HG03060 (cell line): ENCODE data around the gene CRIM1.

Experiments
- ATAC-seq: cut with Tn5 transposase; IDR thresholded peaks from one replicate; pipeline ENCODE4 v1.9.1; 2021; ENCODE audit warnings: low read depth, moderate number of reproducible peaks; ENCODE audit not compliant: unreplicated experiment

The CRIM1 gene

DNA sequence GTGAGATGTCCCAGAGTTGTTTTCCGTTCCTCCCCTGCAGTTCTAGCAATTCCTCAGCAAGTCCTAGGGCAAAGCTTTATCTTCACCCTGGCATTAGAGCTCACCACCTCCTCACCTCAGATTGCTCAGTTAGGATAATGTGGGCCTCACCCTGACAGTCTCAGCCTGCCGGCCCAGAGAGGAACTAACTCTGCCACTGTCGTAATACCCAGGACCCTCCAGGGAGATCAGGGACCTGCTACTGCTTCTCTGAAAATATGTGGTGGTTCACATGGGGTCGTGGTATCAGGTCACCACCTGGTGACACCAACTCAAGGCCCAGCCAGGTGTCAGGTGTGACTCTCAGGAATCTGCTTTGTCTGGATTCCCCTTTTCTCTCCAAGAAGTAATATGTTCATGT, 121.7 kb downstream of the CRIM1 start:
- no peak for ATAC-seq

DNA sequence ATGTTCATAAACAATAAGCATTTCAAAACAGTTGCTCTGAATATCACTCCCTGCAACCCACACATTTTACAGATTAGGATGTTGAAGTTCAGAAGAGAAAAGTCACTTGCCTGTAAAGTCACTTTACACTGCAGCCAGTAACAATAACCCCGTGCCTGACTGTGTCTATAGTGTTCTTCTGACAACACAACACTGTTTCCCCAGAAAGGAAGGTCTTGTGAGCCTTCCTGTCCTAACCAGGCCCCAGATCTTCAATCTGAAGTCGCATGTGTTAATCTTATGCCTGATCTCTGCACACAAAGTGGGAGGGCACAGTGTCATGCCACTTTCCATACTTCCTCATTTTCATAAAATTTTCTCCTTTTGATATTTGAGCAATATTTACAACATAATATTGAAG, 122.2 kb downstream of the CRIM1 start:
- no peak for ATAC-seq

DNA sequence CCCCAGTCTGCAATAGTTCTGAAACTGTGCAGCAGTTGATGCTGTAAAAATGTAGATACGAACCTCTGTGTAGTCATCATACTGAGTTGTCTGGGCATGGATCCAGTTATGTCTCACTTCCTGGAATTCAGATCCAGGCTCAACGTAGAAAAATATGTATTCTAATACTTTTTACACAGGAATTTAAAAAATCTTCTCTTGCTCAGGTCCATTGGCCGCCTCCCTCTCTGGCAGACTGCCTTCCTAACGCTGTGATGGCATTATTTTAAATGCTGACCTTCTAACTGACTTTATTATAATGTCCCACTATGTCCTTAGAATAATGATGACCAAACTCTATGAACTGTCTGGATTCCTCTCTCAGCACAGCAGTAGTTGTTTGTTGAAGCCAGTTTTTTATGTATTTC, 122.8 kb downstream of the CRIM1 start:
- ATAC-seq: no peak

DNA sequence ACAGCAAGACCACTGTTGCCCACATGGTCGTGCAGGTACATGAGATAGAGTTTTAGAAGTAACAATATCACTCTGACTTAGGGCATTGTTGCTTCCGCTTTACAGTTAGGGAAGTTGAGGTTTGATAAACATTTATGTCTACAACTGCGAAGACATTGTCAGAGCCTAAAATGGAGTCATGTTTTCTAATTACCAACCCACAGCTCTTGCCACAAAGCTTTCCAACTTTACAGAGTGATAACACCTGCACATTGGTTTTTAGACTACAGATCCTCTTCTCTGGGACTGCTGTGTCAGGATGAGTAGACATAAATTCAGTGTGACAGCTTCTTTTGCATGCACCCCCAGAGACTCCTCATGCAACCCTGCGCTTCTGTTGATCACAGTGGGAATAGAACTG, 123.4 kb downstream of the CRIM1 start:
- ATAC-seq: no peak

DNA sequence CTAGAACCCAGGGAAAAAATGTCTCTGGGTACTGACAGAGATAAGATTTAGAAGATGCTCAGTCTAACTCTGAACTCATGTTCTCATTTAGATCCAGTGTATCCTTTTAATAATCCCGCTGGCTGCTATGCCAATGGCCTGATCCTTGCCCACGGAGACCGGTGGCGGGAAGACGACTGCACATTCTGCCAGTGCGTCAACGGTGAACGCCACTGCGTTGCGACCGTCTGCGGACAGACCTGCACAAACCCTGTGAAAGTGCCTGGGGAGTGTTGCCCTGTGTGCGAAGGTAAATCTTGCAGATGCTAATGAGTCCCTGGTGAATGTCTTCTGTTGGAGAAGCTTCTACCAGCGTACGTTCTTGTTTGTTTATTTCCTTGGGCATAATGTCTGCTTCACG, 123.8 kb downstream of the CRIM1 start:
- ATAC-seq: no peak

DNA sequence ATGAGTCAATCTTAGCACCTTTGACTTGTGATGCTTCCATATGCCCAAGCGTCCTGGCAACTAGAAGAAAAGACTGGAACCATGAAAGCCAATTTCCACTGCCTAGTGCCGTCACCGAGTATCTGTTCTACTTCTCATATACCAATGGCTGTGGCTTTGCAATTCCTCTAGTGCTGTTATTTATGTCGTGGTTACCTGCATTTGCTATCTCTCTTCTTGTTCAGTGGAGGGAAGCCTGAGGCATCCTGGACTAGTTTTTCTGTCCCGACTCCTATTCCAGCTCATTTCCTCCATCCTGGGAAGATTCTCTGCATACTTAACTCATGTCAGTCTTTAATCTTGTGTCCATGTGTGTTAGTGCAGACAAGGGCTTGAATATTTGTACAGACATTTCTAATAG, 124.5 kb downstream of the CRIM1 start:
- ATAC-seq: no peak

DNA sequence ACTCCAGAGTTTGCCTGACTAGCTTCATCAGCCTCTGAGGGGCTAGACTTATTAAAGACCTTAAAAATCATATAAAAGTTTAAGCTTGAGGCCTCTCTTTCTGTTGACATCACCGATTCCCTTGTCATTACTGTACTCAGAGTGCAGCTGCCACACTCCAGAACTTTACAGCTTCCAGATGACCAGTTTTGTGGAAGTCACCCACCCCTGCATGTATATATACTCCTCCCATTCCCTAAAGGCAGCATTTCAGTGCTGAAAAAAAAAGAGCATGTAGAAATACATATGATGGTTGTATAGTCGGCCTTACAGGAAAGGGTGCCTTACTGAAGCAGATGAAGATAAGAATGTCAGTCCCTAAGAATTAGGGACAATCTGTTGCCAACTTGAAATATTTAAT, 125.1 kb downstream of the CRIM1 start:
- no peak for ATAC-seq

DNA sequence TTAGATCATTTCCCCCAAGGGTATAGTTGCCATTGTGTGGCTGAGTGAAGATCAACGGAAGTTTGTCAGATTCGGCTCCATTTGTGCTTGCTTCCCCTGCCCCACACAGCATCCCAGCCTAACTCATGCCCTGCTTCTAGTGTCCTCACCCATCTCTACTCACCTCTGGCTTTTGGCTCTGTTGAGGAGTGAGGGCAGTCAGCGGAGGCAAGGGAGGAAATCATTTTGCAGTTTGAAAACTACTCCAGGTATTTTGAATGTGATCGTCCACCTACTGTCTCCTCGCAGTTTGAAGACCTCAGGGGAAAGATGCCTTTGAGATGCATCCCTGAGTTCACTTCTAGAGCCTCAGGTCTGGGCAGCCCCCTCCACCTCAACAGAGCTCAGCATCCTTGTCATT, 126.1 kb downstream of the CRIM1 start:
- no peak for ATAC-seq

DNA sequence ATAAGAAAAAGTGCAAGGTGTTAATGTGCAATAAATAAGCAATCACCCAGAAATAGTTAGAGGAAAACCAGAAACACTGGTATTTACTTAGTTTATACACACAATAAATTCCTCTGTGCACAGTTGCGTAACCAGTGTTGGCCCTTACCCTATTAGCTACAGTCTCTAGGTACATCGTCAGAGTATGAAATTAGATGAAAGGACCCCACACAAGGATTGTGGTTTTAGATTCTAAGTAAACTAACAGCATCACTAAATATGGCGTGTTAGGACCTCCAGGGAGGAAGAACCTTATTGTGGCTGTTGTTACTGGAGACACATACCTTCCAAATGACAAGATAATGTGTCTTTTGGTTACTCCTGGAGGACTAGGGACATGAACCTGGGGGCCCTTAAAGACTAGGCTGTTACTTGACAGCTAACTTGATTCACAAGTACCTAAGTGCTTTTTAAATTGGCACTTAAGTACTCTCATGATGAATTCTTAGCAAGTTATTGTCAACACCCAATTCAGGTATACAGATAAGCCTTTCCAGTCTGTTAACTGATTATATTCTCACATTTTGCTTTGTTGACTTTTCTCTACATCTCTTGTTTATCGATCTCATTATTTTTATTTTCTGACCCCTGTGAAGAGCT, 127.1 kb downstream of the CRIM1 start:
- no peak for ATAC-seq

DNA sequence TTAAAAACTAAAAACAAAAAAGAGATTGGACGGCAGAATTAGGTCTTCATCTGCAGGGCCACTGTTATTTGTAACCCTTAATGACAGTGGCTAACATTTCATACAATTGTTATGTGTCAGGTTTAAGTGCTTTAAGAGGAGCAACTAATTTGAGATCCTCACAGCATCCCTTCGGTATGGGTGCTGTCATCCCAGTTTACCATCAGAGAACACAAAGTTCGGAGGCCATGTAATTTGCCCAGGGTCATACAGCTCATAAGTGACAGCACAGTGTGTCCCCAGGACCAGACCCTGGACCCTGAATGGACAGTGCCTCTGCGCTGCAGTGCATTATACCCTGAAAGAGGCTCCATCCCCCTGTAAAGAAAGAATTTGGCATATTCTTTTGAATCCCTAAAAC, 127.7 kb downstream of the CRIM1 start:
- ATAC-seq: no peak

DNA sequence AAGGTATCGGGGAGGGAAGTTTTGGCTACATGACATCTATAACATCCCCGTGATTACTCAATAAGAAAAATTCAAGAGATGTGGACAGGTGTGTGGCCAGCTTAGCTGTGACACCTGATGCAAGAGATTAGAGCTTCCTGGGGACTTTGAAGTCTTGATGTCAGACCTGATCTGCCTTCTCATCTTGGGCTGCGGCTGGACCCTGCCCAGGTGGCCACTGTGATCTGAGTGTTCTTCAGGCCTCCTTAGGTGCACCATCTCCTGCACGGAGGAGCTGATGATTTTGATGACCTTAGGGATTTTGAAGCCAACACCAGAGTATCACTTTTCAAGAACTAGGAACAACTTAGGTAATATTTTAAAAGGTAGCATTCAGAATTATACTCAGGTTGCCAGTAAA, 128.9 kb downstream of the CRIM1 start:
- no peak for ATAC-seq

DNA sequence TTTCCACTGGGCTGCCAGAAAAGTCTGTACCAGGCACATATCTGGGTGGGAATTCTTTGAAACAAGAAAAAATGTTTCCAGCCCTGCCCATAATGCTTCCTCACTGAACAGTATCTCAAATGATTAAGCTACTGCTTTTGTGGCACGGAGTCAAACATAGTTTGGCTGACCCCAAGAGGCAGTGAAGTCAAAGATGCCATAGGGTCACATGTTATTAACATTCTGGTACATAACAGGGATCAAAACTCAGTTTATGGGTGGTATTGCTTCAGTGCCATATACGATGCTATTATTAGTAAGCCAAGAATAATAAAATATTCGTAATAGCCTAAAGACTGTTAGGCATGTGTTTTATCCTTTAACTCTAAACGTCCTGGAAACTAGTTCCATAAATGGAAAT, 129.9 kb downstream of the CRIM1 start:
- ATAC-seq: no peak

DNA sequence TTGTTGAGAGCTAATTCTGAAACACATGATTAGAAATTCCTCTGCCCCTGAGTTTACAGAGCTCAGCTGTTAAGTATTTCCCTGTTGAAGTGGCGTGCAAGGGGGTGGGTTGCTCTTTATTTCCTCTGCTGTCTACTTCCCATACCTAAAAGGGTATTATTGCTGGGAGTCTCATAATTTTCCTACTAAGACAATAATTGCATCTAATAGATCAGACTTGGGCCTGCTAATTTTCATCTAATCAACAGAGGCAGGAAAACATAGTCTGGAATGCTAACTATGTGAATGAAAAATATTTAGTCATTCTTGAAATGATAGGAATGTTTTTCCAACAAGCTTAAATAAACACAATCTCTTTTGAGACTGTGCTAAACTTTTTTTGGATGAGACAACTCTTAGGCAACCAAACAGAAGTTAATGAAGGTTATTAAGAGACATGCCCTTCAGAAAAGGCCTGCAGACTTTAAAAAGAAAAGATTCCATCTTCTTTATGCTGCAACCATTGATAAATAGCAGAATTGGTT, 131.0 kb downstream of the CRIM1 start:
- ATAC-seq: no peak

DNA sequence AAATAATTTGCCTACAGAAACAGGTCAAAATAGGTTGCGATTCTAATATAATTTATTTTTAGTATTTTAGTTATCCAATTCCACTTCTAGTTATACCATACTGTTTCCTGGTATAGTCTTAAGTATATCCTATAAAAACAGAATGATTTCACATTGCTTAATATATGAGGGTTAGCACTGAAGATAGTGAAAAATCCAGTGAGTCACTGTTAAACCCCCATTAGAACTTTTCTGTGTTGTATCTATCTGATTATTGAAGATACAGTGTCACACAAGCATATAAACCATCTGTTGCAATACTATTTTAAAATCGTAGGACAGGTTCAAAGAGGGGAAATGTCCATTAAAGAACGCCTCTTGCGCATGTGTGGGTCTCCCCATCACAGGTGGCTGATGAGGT, 132.4 kb downstream of the CRIM1 start:
- ATAC-seq: no peak

DNA sequence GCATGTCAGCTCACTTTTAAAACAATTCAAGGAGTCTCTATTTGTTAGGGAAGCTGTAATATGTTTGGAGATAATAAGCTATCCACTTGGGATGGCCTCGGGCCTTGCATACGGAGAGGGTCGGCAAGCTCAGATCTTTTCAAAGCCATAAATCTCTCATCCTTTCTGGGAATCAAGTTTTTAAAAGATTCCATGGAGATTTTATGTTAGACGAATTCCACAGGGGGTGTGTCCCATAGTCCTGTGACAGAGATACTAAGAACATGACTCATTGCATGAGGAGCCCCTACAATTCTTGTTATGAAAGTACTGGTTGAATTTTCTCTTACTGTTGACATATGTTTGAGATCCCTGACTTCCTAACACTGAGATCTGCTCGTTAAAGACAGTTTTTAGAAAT, 133.7 kb downstream of the CRIM1 start:
- no peak for ATAC-seq

DNA sequence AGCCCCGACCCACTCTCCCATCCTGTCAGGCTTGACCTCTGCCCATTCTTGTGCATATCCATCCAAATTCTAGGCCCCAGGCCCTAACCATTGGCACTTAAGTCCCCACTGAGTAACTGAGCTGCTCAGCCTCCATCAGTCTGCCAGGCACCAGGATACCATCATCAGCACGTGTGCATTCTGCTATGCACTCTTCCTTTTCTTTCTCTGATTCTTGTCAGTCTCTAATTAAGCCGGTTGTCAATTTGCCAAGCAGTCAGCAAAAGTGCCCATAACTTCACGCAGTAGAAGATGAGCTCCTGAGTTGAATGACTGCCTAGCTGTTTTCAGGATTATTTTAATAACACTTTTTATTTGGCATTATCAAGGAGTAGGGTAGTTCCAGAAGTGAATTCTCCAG, 135.2 kb downstream of the CRIM1 start:
- ATAC-seq: no peak

DNA sequence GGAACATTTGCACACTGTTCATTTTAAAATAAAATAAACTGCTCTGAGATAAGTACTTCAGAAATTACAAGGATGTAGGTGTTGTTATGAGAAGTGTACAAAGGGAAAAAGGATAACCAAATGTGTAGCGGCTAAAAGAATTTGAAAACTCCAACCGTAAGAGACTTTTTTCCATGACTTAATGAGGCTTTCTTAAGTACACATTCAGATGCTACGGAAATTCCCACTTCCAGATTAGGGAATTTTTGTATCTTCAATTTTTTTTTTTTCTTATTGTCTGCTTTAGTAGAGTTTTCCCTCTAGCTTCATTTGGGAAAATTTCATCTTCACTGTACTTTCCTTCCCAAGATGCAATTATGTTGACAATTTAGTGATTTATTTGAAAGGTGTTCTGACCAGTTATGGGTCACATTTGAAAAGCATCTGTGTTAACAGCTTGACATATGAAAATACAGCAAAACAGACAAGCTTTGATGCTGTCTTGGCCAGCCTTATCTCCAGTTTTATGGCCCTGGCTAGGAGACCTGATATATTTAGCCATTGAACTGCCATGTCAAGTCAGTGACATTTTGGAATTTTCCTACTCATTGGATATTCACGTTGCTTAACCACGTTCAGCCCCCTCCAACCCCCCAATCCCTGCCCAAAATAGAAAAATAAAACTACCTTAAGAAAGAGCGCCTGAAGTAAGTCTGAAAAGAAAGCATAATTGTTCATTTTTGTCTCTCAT, 136.8 kb downstream of the CRIM1 start:
- no peak for ATAC-seq

DNA sequence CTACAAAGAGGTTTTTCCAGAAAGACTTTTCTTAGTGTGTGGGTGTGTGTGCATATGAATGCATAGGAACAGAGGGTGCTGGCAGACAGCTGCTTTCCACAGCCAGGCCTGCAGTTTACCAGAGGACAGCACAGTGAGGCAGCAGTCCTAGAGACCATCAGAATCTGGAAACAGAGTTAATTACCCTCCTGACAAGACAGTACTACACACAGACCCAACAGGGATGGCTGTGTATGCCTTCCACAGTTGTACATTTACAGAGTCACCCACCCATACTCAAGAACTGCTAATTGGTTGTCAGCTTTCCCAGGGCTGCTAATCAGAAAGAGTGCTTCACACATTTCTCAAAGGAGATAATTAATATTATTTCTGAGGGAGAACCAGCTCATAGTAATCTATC, 137.7 kb downstream of the CRIM1 start:
- ATAC-seq: no peak

DNA sequence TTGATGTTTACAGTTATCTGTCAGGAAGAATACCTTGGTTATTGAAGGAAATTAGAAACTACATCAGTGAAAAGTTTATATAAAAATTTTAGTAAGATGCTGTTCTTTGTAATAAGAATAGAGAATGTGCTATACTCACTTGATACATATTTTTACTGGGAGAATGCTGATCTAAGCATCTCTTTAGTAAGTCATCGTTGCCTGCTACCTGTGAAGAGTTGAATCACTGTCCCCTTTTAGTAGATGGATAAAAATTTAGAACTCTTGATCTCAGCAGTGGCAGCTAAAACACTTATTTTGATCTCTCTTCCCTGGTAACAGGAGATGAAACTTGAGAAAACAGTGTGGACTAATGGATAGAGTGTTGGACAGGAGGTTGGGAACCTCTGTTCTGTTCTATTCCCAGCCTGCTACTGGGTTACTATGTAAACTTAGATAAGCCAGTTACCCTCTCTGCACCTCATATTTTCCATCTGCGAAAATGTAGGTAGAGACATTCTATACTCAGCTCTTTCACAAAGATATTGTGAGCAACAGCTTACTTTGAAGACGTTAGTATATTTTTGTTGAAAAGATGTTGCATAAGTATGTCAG, 142.1 kb downstream of the CRIM1 start:
- ATAC-seq: no peak

DNA sequence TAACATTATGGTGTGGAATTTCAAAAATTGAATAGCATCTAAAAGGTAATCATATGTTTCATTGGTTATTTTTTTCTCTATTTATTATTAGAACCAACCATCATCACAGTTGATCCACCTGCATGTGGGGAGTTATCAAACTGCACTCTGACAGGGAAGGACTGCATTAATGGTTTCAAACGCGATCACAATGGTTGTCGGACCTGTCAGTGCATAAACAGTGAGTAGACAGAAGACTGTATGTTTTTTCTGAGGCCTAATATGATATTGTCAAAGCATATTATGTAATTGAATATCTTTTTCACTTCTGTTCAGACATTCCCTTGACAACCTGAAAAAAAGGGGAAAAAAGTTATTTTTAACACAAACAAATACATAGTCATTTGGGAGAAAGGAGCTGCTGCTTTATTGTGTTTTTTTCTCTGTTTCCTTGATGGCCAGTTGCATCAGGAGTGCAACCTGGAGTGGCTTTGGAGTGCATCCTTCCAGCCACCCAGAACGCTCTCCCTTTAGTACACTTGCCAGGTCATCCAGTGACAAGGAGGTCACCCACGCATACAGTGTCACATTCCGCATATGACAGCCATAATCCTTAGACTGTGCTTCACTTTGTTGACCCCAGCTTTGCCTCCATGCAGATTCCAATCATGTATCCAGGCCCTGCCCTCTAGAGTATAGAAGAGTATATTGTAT, 143.7 kb downstream of the CRIM1 start:
- no peak for ATAC-seq

DNA sequence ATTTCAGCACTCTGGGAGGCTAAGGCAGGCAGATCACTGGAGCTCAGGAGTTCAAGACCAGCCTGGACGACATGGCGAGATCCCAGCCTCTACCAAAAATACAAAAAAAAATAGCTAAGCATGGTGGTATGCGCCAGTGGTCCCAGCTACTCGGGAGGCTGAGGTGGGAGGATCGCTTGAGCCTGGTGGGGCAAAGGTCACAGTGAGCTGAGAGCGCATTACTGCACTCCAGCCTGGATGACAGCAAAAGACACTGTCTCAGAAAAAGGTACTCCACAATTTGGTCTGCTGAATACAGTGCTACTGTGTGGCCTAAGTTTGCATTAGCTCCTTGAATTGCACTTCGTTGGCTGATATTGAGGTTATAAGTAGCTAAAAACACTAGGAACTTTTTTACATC, 144.5 kb downstream of the CRIM1 start:
- ATAC-seq: no peak
